ENCODE measurements around the gene CYP8B1.
A peak's percentile ranks its signal among the peaks of the same experiment; 100 is the strongest.

DNA sequence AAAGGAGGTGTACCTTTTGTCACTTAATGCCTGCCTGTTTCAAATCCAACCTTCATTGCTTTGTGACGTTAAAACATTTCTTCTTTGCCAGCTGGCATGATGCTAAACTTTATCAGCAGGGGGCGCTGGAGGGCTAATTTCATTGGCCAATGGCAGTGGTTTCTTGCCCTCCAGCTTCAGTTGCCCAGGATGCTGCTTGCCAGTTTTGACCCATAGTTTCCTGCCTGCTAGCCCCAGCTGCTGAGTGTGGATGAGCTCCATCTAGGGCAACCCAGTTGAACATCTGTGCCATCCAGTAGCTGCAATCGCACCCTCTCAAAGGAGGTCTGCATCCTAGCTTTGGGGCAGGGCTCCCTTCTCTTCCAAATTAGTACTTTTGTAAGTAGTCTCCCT is 44.4 kb downstream of the CYP8B1 start:
- TF ChIP-seq, protein P1, sequence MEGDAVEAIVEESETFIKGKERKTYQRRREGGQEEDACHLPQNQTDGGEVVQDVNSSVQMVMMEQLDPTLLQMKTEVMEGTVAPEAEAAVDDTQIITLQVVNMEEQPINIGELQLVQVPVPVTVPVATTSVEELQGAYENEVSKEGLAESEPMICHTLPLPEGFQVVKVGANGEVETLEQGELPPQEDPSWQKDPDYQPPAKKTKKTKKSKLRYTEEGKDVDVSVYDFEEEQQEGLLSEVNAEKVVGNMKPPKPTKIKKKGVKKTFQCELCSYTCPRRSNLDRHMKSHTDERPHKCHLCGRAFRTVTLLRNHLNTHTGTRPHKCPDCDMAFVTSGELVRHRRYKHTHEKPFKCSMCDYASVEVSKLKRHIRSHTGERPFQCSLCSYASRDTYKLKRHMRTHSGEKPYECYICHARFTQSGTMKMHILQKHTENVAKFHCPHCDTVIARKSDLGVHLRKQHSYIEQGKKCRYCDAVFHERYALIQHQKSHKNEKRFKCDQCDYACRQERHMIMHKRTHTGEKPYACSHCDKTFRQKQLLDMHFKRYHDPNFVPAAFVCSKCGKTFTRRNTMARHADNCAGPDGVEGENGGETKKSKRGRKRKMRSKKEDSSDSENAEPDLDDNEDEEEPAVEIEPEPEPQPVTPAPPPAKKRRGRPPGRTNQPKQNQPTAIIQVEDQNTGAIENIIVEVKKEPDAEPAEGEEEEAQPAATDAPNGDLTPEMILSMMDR (IDR thresholded peaks at IDR 0.05) = peak; percentile 62 to 83 (median 73)
- TF ChIP-seq POLR2A (IDR thresholded peaks at IDR 0.05) = no peak
